Measurements from ENCODE around the gene MOGAT1.
"Not testable (repeated sequence)": the region's sequence is repeated elsewhere in the genome, so short reads cannot be mapped to it uniquely, and the experiment has no call there.

Gene MOGAT1

GRCh38 chr2:222672068-222672401 is 577 bp downstream of the MOGAT1 start:
- no peak for DNase-seq

GRCh38 chr2:222673273-222673672 is 1.8 kb downstream of the MOGAT1 start:
- DNase-seq = no peak

GRCh38 chr2:222673883-222674282 is 2.4 kb downstream of the MOGAT1 start:
- no peak for DNase-seq

- DNase-seq = no peak
These were observed 6.5 kb downstream of the MOGAT1 start for GRCh38 chr2:222677981-222678380.

- DNase-seq = no peak
These were observed 12.3 kb downstream of the MOGAT1 start for GRCh38 chr2:222683805-222684204.

- DNase-seq = no peak
These were observed 14.8 kb downstream of the MOGAT1 start for GRCh38 chr2:222686086-222686750.

GRCh38 chr2:222688917-222689316 is 17.5 kb downstream of the MOGAT1 start:
- DNase-seq = no peak

GRCh38 chr2:222689322-222689721 is 17.9 kb downstream of the MOGAT1 start:
- DNase-seq = no peak

- peak; percentile 73 for DNase-seq
These were observed 19.2 kb downstream of the MOGAT1 start for GRCh38 chr2:222690564-222691200.

- DNase-seq = not testable (repeated sequence)
These were observed 22.0 kb downstream of the MOGAT1 start for GRCh38 chr2:222693413-222693812.

GRCh38 chr2:222693837-222694236 is 22.4 kb downstream of the MOGAT1 start:
- DNase-seq = no peak

GRCh38 chr2:222698276-222698675 is 26.8 kb downstream of the MOGAT1 start:
- DNase-seq = no peak

GRCh38 chr2:222701233-222701632 is 29.8 kb downstream of the MOGAT1 start:
- DNase-seq = no peak

- no peak for DNase-seq
These were observed 30.3 kb downstream of the MOGAT1 start for GRCh38 chr2:222701721-222702131.

- no peak for DNase-seq
These were observed 31.6 kb downstream of the MOGAT1 start for GRCh38 chr2:222703091-222703490.

GRCh38 chr2:222703886-222704285 is 32.4 kb downstream of the MOGAT1 start:
- no peak for DNase-seq

GRCh38 chr2:222706616-222707015 is 35.2 kb downstream of the MOGAT1 start:
- no peak for DNase-seq

- no peak for DNase-seq
These were observed 35.7 kb downstream of the MOGAT1 start for GRCh38 chr2:222707102-222707688.

- no peak for DNase-seq
These were observed 36.3 kb downstream of the MOGAT1 start for GRCh38 chr2:222707689-222708273.

GRCh38 chr2:222708274-222708710 is 36.8 kb downstream of the MOGAT1 start:
- peak; percentile 47 for DNase-seq

GRCh38 chr2:222709191-222709891 is 37.9 kb downstream of the MOGAT1 start:
- DNase-seq = no peak

- no peak for DNase-seq
These were observed 39.3 kb downstream of the MOGAT1 start for GRCh38 chr2:222710736-222711135.

- DNase-seq = no peak
These were observed 40.0 kb downstream of the MOGAT1 start for GRCh38 chr2:222711315-222711940.

Measured in NCI-H2107 (cell line).